IPS-18a (cell line): Measurements from ENCODE around the gene CGNL1.
A peak's percentile ranks its signal among the peaks of the same experiment; 100 is the strongest.

Source experiments
- H3K27ac ChIP-seq: one replicate; pipeline ENCODE4 v1.5.1; 2013; ENCODE audit warnings: low read length
- H3K27me3 ChIP-seq: one replicate; pipeline ENCODE4 v1.6.1; 2013; ENCODE audit warnings: mild to moderate bottlenecking, low read length; ENCODE audit not compliant: control insufficient read depth, insufficient read depth
- H3K36me3 ChIP-seq: one replicate; pipeline ENCODE4 v1.6.1; 2013; ENCODE audit warnings: low read depth, low read length; ENCODE audit not compliant: control insufficient read depth
- H3K4me1 ChIP-seq: one replicate; pipeline ENCODE4 v1.6.1; 2013; ENCODE audit warnings: low read depth, low read length; ENCODE audit not compliant: control insufficient read depth
- H3K4me3 ChIP-seq: one replicate; pipeline ENCODE4 v1.5.1; 2013; ENCODE audit warnings: low read length
- H3K9ac ChIP-seq: one replicate; pipeline ENCODE4 v1.6.1; 2013; ENCODE audit warnings: mild to moderate bottlenecking, low read length, moderate library complexity
- H3K9me3 ChIP-seq: one replicate; pipeline ENCODE4 v1.6.1; 2013; ENCODE audit warnings: low read depth, low read length; ENCODE audit not compliant: control insufficient read depth

CGNL1 gene

GRCh38 chr15:57411945-57412768 is 35.9 kb downstream of the CGNL1 start:
- no peaks in the 10 kb centered on the region for H3K36me3 ChIP-seq
- no peak overlapping the region for H3K4me3 ChIP-seq
- H3K9me3 ChIP-seq: no peaks in the 10 kb centered on the region
- no peak overlapping the region for H3K27ac ChIP-seq
- peaks cover 10% of the 10 kb centered on the region for H3K4me1 ChIP-seq
- no peak overlapping the region for H3K9ac ChIP-seq
- H3K27me3 ChIP-seq: no peaks in the 10 kb centered on the region

GRCh38 chr15:57415602-57416001 is 39.3 kb downstream of the CGNL1 start:
- Histone ChIP-seq H3K4me3 (no peak overlapping the region), H3K27me3 (no peaks in the 10 kb centered on the region), H3K4me1 (peaks cover 10% of the 10 kb centered on the region), H3K9ac (no peak overlapping the region), H3K36me3 (no peaks in the 10 kb centered on the region), H3K27ac (no peak overlapping the region), H3K9me3 (no peaks in the 10 kb centered on the region)

- Histone ChIP-seq H3K9ac (no peak overlapping the region), H3K36me3 (no peaks in the 10 kb centered on the region), H3K9me3 (no peaks in the 10 kb centered on the region), H3K27ac (no peak overlapping the region), H3K27me3 (no peaks in the 10 kb centered on the region), H3K4me1 (no peaks in the 10 kb centered on the region), H3K4me3 (no peak overlapping the region)
Measured at GRCh38 chr15:57418635-57419034, 42.3 kb downstream of the CGNL1 start.

GRCh38 chr15:57419335-57419734 is 43.0 kb downstream of the CGNL1 start:
- Histone ChIP-seq H3K27ac (no peak overlapping the region), H3K27me3 (no peaks in the 10 kb centered on the region), H3K36me3 (no peaks in the 10 kb centered on the region), H3K4me3 (no peak overlapping the region), H3K9me3 (no peaks in the 10 kb centered on the region), H3K9ac (no peak overlapping the region), H3K4me1 (no peaks in the 10 kb centered on the region)

GRCh38 chr15:57421110-57421509 is 44.8 kb downstream of the CGNL1 start:
- Histone ChIP-seq H3K4me3 (no peak overlapping the region), H3K27me3 (no peaks in the 10 kb centered on the region), H3K36me3 (no peaks in the 10 kb centered on the region), H3K27ac (no peak overlapping the region), H3K4me1 (no peaks in the 10 kb centered on the region), H3K9me3 (no peaks in the 10 kb centered on the region), H3K9ac (no peak overlapping the region)

GRCh38 chr15:57421551-57421950 is 45.2 kb downstream of the CGNL1 start:
- Histone ChIP-seq H3K4me3 (no peak overlapping the region), H3K9me3 (no peaks in the 10 kb centered on the region), H3K9ac (no peak overlapping the region), H3K4me1 (peaks cover under 1% of the 10 kb centered on the region), H3K36me3 (no peaks in the 10 kb centered on the region), H3K27ac (no peak overlapping the region), H3K27me3 (no peaks in the 10 kb centered on the region)

- Histone ChIP-seq H3K9ac (no peak overlapping the region), H3K4me1 (peaks cover 7% of the 10 kb centered on the region)
Measured at GRCh38 chr15:57422113-57422754, 45.9 kb downstream of the CGNL1 start.

GRCh38 chr15:57423599-57424140 is 47.4 kb downstream of the CGNL1 start:
- no peak overlapping the region for H3K4me3 ChIP-seq
- H3K4me1 ChIP-seq: peaks cover 20% of the 10 kb centered on the region
- H3K27ac ChIP-seq: no peak overlapping the region
- H3K36me3 ChIP-seq: no peaks in the 10 kb centered on the region
- no peaks in the 10 kb centered on the region for H3K9me3 ChIP-seq
- H3K9ac ChIP-seq: no peak overlapping the region
- H3K27me3 ChIP-seq: no peaks in the 10 kb centered on the region

More at GRCh38 chr15:57422113-57422754, 45.9 kb downstream of the CGNL1 start:
- Histone ChIP-seq H3K27ac (no peak overlapping the region), H3K27me3 (no peaks in the 10 kb centered on the region), H3K36me3 (no peaks in the 10 kb centered on the region), H3K9me3 (no peaks in the 10 kb centered on the region), H3K4me3 (no peak overlapping the region)

- no peaks in the 10 kb centered on the region for H3K36me3 ChIP-seq
- H3K4me3 ChIP-seq: no peak overlapping the region
- peaks cover 20% of the 10 kb centered on the region for H3K4me1 ChIP-seq
- H3K27me3 ChIP-seq: no peaks in the 10 kb centered on the region
- no peak overlapping the region for H3K9ac ChIP-seq
- H3K9me3 ChIP-seq: no peaks in the 10 kb centered on the region
- H3K27ac ChIP-seq: no peak overlapping the region
Measured at GRCh38 chr15:57424628-57425405, 48.5 kb downstream of the CGNL1 start.

GRCh38 chr15:57425842-57426241 is 49.5 kb downstream of the CGNL1 start:
- peaks cover 22% of the 10 kb centered on the region for H3K4me1 ChIP-seq
- H3K9ac ChIP-seq: no peak overlapping the region
- H3K36me3 ChIP-seq: no peaks in the 10 kb centered on the region
- H3K27me3 ChIP-seq: no peaks in the 10 kb centered on the region
- no peak overlapping the region for H3K27ac ChIP-seq
- H3K4me3 ChIP-seq: no peak overlapping the region
- H3K9me3 ChIP-seq: no peaks in the 10 kb centered on the region

- Histone ChIP-seq H3K4me1 (peaks cover 37% of the 10 kb centered on the region), H3K9me3 (no peaks in the 10 kb centered on the region), H3K27ac (no peak overlapping the region), H3K4me3 (peak overlapping the region; percentile 0), H3K36me3 (no peaks in the 10 kb centered on the region), H3K9ac (no peak overlapping the region), H3K27me3 (no peaks in the 10 kb centered on the region)
Measured at GRCh38 chr15:57427367-57427821, 51.1 kb downstream of the CGNL1 start.
